Sigmoid colon (tissue), 7 donors: ENCODE measurements around the gene CCDC142. TPM values are rescaled to one million over a fixed set of nuclear protein-coding genes. Genes with fewer than 3 reads are reported as not detected.

Experiments used
- DNase-seq: peaks from one replicate; pipeline ENCODE4 v3.0.0-alpha.2; 2019
- H3K27ac ChIP-seq, 4 donors: fragments of 200-600 bp; sonication (generic); one replicate each; pipeline ENCODE4 v1.5.1; 2016 to 2019; ENCODE audit warnings: mild to moderate bottlenecking in 1 of 4
- H3K27me3 ChIP-seq, 3 donors: fragments of 200-600 bp; sonication (generic); one replicate each; pipeline ENCODE4 v1.5.1; 2019; ENCODE audit warnings: mild to moderate bottlenecking in 1 of 3
- H3K36me3 ChIP-seq, 4 donors: fragments of 200-600 bp; sonication (generic); one replicate each; pipeline ENCODE4 v1.5.1; 2016 to 2019
- H3K4me1 ChIP-seq, 4 donors: fragments of 200-600 bp; sonication (generic); one replicate each; pipeline ENCODE4 v1.5.1; 2017 to 2019
- H3K4me3 ChIP-seq, 4 donors: fragments of 200-600 bp; sonication (generic); one replicate each; pipeline ENCODE4 v1.5.1; 2017 to 2019; ENCODE audit warnings: mild to moderate bottlenecking in 2 of 4, moderate library complexity in 1 of 4
- H3K9me3 ChIP-seq, 4 donors: fragments of 200-600 bp in 3 of 4; sonication (generic) in 3 of 4; one replicate each; pipeline versions ENCODE4 v1.5.1 to v1.6.1; 2013 to 2019
- EP300 ChIP-seq, 4 donors: sonication (generic); formaldehyde crosslinking; IDR thresholded peaks; one replicate each; pipeline ENCODE4 v1.6.1; 2017; ENCODE audit warnings: antibody characterized with exemption in 4 of 4
- POLR2A ChIP-seq, 2 donors: fragments of 450-650 bp; IDR thresholded peaks; one replicate each; pipeline ENCODE4 v1.6.1; 2016; ENCODE audit warnings: antibody characterized with exemption in 2 of 2, mild to moderate bottlenecking in 2 of 2, moderate library complexity in 2 of 2
- POLR2AphosphoS5 ChIP-seq, 4 donors: sonication (generic); formaldehyde crosslinking; IDR thresholded peaks; one replicate each; pipeline ENCODE4 v1.6.1; 2017; ENCODE audit warnings: antibody characterized with exemption in 4 of 4
- WGBS, 2 donors: extraction: QIAGEN DNeasy Blood & Tissue Kit; methylation state at CpG; one replicate each; pipeline ENCODE4 v1.1.7; 2013; 5-methylcytosine and 5-hydroxymethylcytosine counted together
- intact Hi-C: fragments of 100-400 bp; cut with DNase I; formaldehyde crosslinking; loops from one replicate; pipeline ENCODE4 v1.15.1; 2023
- polyA plus RNA-seq, 3 donors: library from polyadenylated mRNA; stranded (reverse); fragments of 200-250 nt; gene quantifications; one replicate each; pipeline ENCODE4 v1.2.3, GENCODE V29; 2013
- total RNA-seq, 4 donors: library from RNA; depleted of rRNA; stranded (reverse); fragments of >200 nt; gene quantifications; one replicate each; pipeline ENCODE4 v1.1.0, GENCODE V29; 2016
- TF ChIP-seq, protein P1 (sequence below), 4 experiments: fragments of 450-650 bp in 3 of 4; fragments of 200-600 bp in 1 of 4; IDR thresholded peaks; one replicate each; pipeline ENCODE4 v1.5.1; 2016 to 2019; ENCODE audit warnings: antibody characterized with exemption in 4 of 4, mild to moderate bottlenecking in 3 of 4, moderate library complexity in 2 of 4
- donor health status: healthy with polysubstance abuse.
- donor health status: Bipolar disorder and iron deficiency.
- donor health status: healthy.

Gene CCDC142
- total and polyA plus RNA-seq, 7 donors = 1.8 to 20.9 (median 16.4) TPM

DNA sequence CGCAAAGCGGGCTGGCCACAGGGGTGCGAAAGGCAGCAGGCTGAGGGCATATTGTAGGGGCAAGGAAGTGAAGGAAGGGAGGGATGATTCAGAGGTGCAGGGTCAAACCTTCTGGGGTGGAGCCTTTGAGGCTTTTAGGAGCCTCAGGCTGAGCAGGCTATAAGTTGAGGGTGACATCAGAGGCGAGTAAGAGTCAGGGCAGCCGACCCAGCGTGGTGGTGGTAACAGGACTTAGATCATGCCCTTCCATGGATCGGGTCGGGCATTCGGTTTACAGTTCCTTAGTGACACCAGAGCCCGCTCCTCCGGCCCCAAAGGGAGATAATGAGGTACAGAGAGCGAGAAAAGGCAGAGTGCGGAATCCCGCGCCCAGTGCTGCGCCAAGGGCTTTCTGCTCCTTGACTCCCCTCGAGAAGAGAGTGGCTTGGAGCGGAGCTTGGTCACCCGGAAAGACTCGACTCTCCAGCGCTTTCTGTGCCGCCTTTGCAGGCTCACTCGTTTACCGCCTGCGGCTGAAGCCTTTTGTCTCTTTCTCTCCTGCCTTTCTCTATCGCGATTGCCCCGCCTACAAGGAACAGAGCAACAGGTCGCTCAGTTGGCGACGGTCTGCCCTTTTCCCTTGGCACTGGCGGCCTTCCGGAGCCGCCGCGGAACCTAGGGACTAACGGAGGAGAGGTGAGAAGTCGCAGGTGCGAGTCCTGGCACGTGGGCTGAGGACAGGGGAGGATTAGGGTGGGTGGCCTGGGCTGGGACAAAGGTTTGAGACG lies 15.9 kb upstream of the CCDC142 start:
- Histone ChIP-seq H3K27me3 (peaks cover 49 to 71% (median 55%) of the 10 kb centered on the region in 3 donors), H3K36me3 (peaks cover 0 to 8% (median 0%) of the 10 kb centered on the region in 4 donors), H3K27ac (no peak overlapping the region), H3K4me1 (peaks cover 0 to 45% (median 38%) of the 10 kb centered on the region in 4 donors), H3K4me3 (peak overlapping the region in 2 of 4 donors; percentile 36 to 44), H3K9me3 (no peaks in the 10 kb centered on the region)
- no peak for DNase-seq
- intact Hi-C loops = no loop called here
- no peak for TF ChIP-seq EP300 (IDR thresholded peaks at IDR 0.05)
- TF ChIP-seq POLR2AphosphoS5 (IDR thresholded peaks at IDR 0.05) = no peak
- TF ChIP-seq, protein P1, sequence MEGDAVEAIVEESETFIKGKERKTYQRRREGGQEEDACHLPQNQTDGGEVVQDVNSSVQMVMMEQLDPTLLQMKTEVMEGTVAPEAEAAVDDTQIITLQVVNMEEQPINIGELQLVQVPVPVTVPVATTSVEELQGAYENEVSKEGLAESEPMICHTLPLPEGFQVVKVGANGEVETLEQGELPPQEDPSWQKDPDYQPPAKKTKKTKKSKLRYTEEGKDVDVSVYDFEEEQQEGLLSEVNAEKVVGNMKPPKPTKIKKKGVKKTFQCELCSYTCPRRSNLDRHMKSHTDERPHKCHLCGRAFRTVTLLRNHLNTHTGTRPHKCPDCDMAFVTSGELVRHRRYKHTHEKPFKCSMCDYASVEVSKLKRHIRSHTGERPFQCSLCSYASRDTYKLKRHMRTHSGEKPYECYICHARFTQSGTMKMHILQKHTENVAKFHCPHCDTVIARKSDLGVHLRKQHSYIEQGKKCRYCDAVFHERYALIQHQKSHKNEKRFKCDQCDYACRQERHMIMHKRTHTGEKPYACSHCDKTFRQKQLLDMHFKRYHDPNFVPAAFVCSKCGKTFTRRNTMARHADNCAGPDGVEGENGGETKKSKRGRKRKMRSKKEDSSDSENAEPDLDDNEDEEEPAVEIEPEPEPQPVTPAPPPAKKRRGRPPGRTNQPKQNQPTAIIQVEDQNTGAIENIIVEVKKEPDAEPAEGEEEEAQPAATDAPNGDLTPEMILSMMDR (IDR thresholded peaks at IDR 0.05) = no peak
- no peak for TF ChIP-seq POLR2A (IDR thresholded peaks at IDR 0.05)
- WGBS, 2 donors = 1% methylated on average over 41 of the region's 41 CpGs

DNA sequence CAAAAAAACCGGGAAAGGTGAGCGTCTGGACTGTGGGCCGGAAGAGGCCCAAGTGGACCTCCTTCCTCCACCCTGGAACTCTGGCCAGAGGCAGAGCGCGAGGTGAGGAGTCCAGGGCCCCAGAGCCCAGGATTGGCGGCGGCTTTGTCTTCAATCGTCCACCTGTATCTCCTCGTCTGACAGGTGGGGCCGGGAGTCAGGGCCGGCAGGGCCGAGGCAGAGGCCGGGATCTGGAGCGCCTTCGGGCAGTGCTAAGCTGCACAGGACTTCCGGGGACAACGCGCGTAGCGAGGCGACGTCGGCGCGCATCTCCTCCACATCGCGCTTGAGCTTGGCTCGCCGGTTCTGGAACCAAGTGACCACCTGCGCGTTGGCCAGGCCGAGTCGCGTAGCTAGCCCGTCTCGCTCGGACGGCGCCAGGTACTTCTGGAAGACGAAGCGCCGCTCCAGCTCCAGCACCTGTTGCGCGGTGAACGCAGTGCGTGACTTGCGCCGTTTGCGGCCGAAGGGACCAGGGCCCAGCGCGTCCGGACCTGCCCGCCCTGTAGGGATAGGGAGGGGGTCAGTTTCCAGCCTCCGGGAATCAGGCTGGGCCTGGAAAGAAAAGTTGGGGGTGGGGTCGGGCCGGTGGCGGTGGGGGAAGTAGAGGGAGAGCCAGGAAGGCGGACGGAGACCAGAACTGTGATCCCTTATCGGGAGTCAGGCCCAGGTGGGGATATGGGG lies 15.1 kb upstream of the CCDC142 start:
- DNase-seq = no peak
- WGBS, 2 donors = 3 to 4% methylated on average over 61 of the region's 61 CpGs

GRCh38 chr2:74496997-74497776 lies 14.4 kb upstream of the CCDC142 start:
- peak overlapping the region in 2 of 4 donors; percentile 36 to 44 for H3K4me3 ChIP-seq
- WGBS, 2 donors = 65 to 77% methylated on average over 19 of the region's 19 CpGs

More for the DNA sequence above, 15.1 kb upstream of the CCDC142 start:
- H3K4me3 ChIP-seq = peak overlapping the region in 3 of 4 donors; percentile 2 to 44 (median 36)
- H3K9me3 ChIP-seq = no peaks in the 10 kb centered on the region
- no peak overlapping the region for H3K27ac ChIP-seq
- peaks cover 49 to 64% (median 54%) of the 10 kb centered on the region in 3 donors for H3K27me3 ChIP-seq
- TF ChIP-seq EP300 (IDR thresholded peaks at IDR 0.05) (no peak), POLR2AphosphoS5 (IDR thresholded peaks at IDR 0.05) (peak in 3 of 4 donors; percentile 5 to 58 (median 34))
- TF ChIP-seq, protein P1 (IDR thresholded peaks at IDR 0.05) = no peak
- peaks cover 0 to 38% (median 34%) of the 10 kb centered on the region in 4 donors for H3K4me1 ChIP-seq
- peaks cover 0 to 16% (median 4%) of the 10 kb centered on the region in 4 donors for H3K36me3 ChIP-seq
- intact Hi-C loops = no loop called here

DNA sequence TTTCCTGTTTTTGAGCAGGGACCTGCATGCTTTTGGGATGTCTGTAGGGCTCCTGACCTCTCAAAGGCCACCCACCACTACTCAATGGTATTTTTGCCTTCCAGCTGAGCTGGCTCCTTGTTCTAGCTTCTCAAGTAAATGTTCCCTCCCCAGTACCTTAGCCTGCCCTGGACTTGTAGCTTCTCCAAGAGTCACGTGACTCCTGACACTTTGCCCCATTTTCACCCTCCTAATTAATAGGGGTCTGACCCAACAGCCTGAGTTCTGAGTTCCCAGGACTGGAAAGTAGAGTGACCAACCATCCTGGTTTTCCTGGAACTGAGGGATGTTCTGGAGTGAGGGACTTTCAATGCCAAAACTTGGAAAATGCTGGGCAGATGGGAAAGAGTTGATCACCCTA lies 12.6 kb upstream of the CCDC142 start:
- no peaks in the 10 kb centered on the region for H3K9me3 ChIP-seq
- peaks cover 0 to 41% (median 29%) of the 10 kb centered on the region in 4 donors for H3K36me3 ChIP-seq
- H3K4me1 ChIP-seq = peaks cover 0 to 27% (median 25%) of the 10 kb centered on the region in 4 donors
- TF ChIP-seq POLR2AphosphoS5 (IDR thresholded peaks at IDR 0.05) = no peak
- TF ChIP-seq, protein P1 (IDR thresholded peaks at IDR 0.05) = no peak
- no peak for TF ChIP-seq EP300 (IDR thresholded peaks at IDR 0.05)
- no peak for TF ChIP-seq POLR2A (IDR thresholded peaks at IDR 0.05)
- H3K27me3 ChIP-seq = peaks cover 27 to 39% (median 31%) of the 10 kb centered on the region in 3 donors
- intact Hi-C loops = no loop called here
- no peak overlapping the region for H3K27ac ChIP-seq
- no peak overlapping the region for H3K4me3 ChIP-seq
- no peak for DNase-seq
- 89 to 96% methylated on average over 1 of the region's 1 CpG for WGBS, 2 donors

More at GRCh38 chr2:74496997-74497776, 14.4 kb upstream of the CCDC142 start:
- H3K9me3 ChIP-seq = no peaks in the 10 kb centered on the region
- peaks cover 42 to 56% (median 47%) of the 10 kb centered on the region in 3 donors for H3K27me3 ChIP-seq
- DNase-seq = no peak
- H3K4me1 ChIP-seq = peaks cover 0 to 30% (median 26%) of the 10 kb centered on the region in 4 donors
- intact Hi-C loops = no loop called here
- H3K27ac ChIP-seq = no peak overlapping the region
- H3K36me3 ChIP-seq = peaks cover 0 to 23% (median 11%) of the 10 kb centered on the region in 4 donors
- TF ChIP-seq EP300 (IDR thresholded peaks at IDR 0.05) (no peak), POLR2A (IDR thresholded peaks at IDR 0.05) (no peak)
